ENCODE results near the gene ZNF407. TPM values are rescaled to one million over a fixed set of nuclear protein-coding genes. Genes with fewer than 3 reads are reported as not detected.
"Not testable (repeated sequence)": the region's sequence is repeated elsewhere in the genome, so short reads cannot be mapped to it uniquely, and the experiment has no call there.

ZNF407 gene
- total RNA-seq, 1 donor from 2014 or later = 20.1 TPM

GRCh38 chr18:74957588-74958224 is 360.0 kb downstream of the ZNF407 start:
- intact Hi-C loops (cut with micrococcal nuclease) = no loop called here

GRCh38 chr18:74959216-74959615 is 361.5 kb downstream of the ZNF407 start:
- intact Hi-C loops (cut with micrococcal nuclease) = no loop called here

- intact Hi-C loops (cut with micrococcal nuclease) = loop anchor here (10.0 kb wide), 1 partner anchor 307 kb away; no protein-coding TSS in a partner anchor
Observed at GRCh38 chr18:74961596-74961995, 363.9 kb downstream of the ZNF407 start.

- intact Hi-C loops (cut with micrococcal nuclease) = loop anchor here (10.0 kb wide), 1 partner anchor 309 kb away; no protein-coding TSS in a partner anchor
Observed at GRCh38 chr18:74963820-74964446, 366.3 kb downstream of the ZNF407 start.

- intact Hi-C loops (cut with micrococcal nuclease) = loop anchor here (10.0 kb wide), 1 partner anchor 311 kb away; no protein-coding TSS in a partner anchor
Observed at GRCh38 chr18:74965682-74966081, 368.0 kb downstream of the ZNF407 start.

GRCh38 chr18:74967438-74967837 is 369.8 kb downstream of the ZNF407 start:
- intact Hi-C loops (cut with micrococcal nuclease) = loop anchor here (10.0 kb wide), 1 partner anchor 313 kb away; no protein-coding TSS in a partner anchor

- intact Hi-C loops (cut with micrococcal nuclease) = loop anchor here (10.0 kb wide), 1 partner anchor 313 kb away; no protein-coding TSS in a partner anchor
Observed at GRCh38 chr18:74967979-74968378, 370.3 kb downstream of the ZNF407 start.

GRCh38 chr18:74971358-74971757 is 373.7 kb downstream of the ZNF407 start:
- intact Hi-C loops (cut with micrococcal nuclease) = not testable (repeated sequence)

- intact Hi-C loops (cut with micrococcal nuclease) = not testable (repeated sequence)
Observed at GRCh38 chr18:74971776-74972175, 374.1 kb downstream of the ZNF407 start.

GRCh38 chr18:74972354-74972753 is 374.7 kb downstream of the ZNF407 start:
- intact Hi-C loops (cut with micrococcal nuclease) = no loop called here

- intact Hi-C loops (cut with micrococcal nuclease) = no loop called here
Observed at GRCh38 chr18:74975001-74975400, 377.3 kb downstream of the ZNF407 start.

GRCh38 chr18:74976331-74976909 is 378.8 kb downstream of the ZNF407 start:
- intact Hi-C loops (cut with micrococcal nuclease) = no loop called here

GRCh38 chr18:74977041-74977440 is 379.4 kb downstream of the ZNF407 start:
- intact Hi-C loops (cut with micrococcal nuclease) = no loop called here

GRCh38 chr18:74980669-74981068 is 383.0 kb downstream of the ZNF407 start:
- intact Hi-C loops (cut with micrococcal nuclease) = no loop called here

- intact Hi-C loops (cut with micrococcal nuclease) = no loop called here
Observed at GRCh38 chr18:74981476-74981875, 383.8 kb downstream of the ZNF407 start.

- intact Hi-C loops (cut with micrococcal nuclease) = no loop called here
Observed at GRCh38 chr18:74982946-74983635, 385.4 kb downstream of the ZNF407 start.

- intact Hi-C loops (cut with micrococcal nuclease) = no loop called here
Observed at GRCh38 chr18:74989134-74989533, 391.5 kb downstream of the ZNF407 start.

- intact Hi-C loops (cut with micrococcal nuclease) = loop anchor here (2.0 kb wide), 1 partner anchor 80 kb away; no protein-coding TSS in a partner anchor
Observed at GRCh38 chr18:74990563-74991081, 393.0 kb downstream of the ZNF407 start.

GRCh38 chr18:74994502-74995418 is 397.1 kb downstream of the ZNF407 start:
- intact Hi-C loops (cut with micrococcal nuclease) = no loop called here

- intact Hi-C loops (cut with micrococcal nuclease) = no loop called here
Observed at GRCh38 chr18:74995419-74995736, 397.7 kb downstream of the ZNF407 start.

GRCh38 chr18:74996055-74996454 is 398.4 kb downstream of the ZNF407 start:
- intact Hi-C loops (cut with micrococcal nuclease) = no loop called here

All from T-helper 2 cell treated with Interferon-gamma antibody and Interleukin-4, amounts not matched to agents 100 ng/mL and 5 ng/mL, for 36 hours (primary cell).